ENCODE measurements around the gene MARK1. TPM values are rescaled to one million over a fixed set of nuclear protein-coding genes. Genes with fewer than 3 reads are reported as not detected.

The MARK1 gene
- total and polyA plus RNA-seq, 2 of the 13 experiments (the other 11 are each of a cell fraction or from before 2014, with no cell fraction given): not detected

GRCh38 chr1:220690140-220691052 lies 162.5 kb downstream of the MARK1 start, which contains the start of gene C1orf115 (continued):
- TF ChIP-seq TFAP4 (IDR thresholded peaks at IDR 0.05; ENCODE audit: borderline replicate concordance, low read depth): no peak
- TF ChIP-seq GATAD1 (CRISPR knock-in tag; IDR thresholded peaks at IDR 0.05): peak; percentile 37; the same call in 1 of the 2 replicates
- TF ChIP-seq FOXA1 (IDR thresholded peaks at IDR 0.05): no peak
- TF ChIP-seq FOXA1 (CRISPR knock-in tag; IDR thresholded peaks at IDR 0.05): peak; percentile 31; the same call in 1 of the 2 replicates
- no peak for TF ChIP-seq MEF2D (CRISPR knock-in tag; IDR thresholded peaks at IDR 0.05)
- no peak for TF ChIP-seq ZNF567 (CRISPR knock-in tag; IDR thresholded peaks at IDR 0.05; ENCODE audit: borderline replicate concordance)
- TF ChIP-seq TCF12 (IDR thresholded peaks at IDR 0.05): no peak
- TF ChIP-seq TCF12 (CRISPR knock-in tag; IDR thresholded peaks at IDR 0.05): peak; percentile 81; the same call in 1 of the 2 replicates
- peak; percentile 68; the same call in 1 of the 2 replicates for TF ChIP-seq SPEN (CRISPR knock-in tag; IDR thresholded peaks at IDR 0.05; ENCODE audit: low read depth)
- TF ChIP-seq ZNF180 (CRISPR knock-in tag; IDR thresholded peaks at IDR 0.05; ENCODE audit: borderline replicate concordance, low read depth): no peak
- 0 out of 2 replicates have a peak, but pooled peaks have one; percentile 21 for TF ChIP-seq MIER3 (CRISPR knock-in tag; IDR thresholded peaks at IDR 0.05; ENCODE audit: borderline replicate concordance)
- TF ChIP-seq TOE1 (CRISPR knock-in tag; IDR thresholded peaks at IDR 0.05): no peak
- TF ChIP-seq JUND (CRISPR knock-in tag; IDR thresholded peaks at IDR 0.05): peak; percentile 73; the same call in 1 of the 2 replicates
- TF ChIP-seq ZBTB25 (CRISPR knock-in tag; IDR thresholded peaks at IDR 0.05): peak; percentile 42; the same call in 1 of the 2 replicates
- peak; percentile 92 for TF ChIP-seq ZSCAN31 (CRISPR knock-in tag; IDR thresholded peaks at IDR 0.05; ENCODE audit: low read depth)
- 0 out of 2 replicates have a peak, but pooled peaks have one; percentile 29 for TF ChIP-seq ZBTB14 (CRISPR knock-in tag; IDR thresholded peaks at IDR 0.05)
- peak; percentile 85; the same call in 1 of the 2 replicates for TF ChIP-seq KMT2A (CRISPR knock-in tag; IDR thresholded peaks at IDR 0.05)
- no peak for TF ChIP-seq USF2 (IDR thresholded peaks at IDR 0.05; ENCODE audit: low read depth, low read length)
- TF ChIP-seq USF2 (CRISPR knock-in tag; IDR thresholded peaks at IDR 0.05; ENCODE audit: borderline replicate concordance): no peak
- no peak for TF ChIP-seq GPBP1L1 (CRISPR knock-in tag; IDR thresholded peaks at IDR 0.05)
